A673 (cell line): ENCODE results near the gene ADAM19. TPM values are rescaled to one million over a fixed set of nuclear protein-coding genes. Genes with fewer than 3 reads are reported as not detected.

Experiments
- BruUV-seq: library from RNA; stranded (reverse); fragments of 400-500 nt; replicated peaks from 2 replicates; lab custom pipeline; 2021; lab: Mats Ljungman, UMichigan
- CTCF ChIA-PET: fragments of 300-600 bp; sonication (Branson Sonifier 250); formaldehyde crosslinking; loops from one replicate; lab custom pipeline; 2022; ENCODE audit warnings: antibody characterized with exemption; lab: Charles Lee
- POLR2A ChIA-PET: fragments of 300-600 bp; sonication (Branson Sonifier 250); formaldehyde crosslinking; loops from one replicate; lab custom pipeline; 2022; ENCODE audit warnings: antibody characterized with exemption; ENCODE audit not compliant: low non-redundant PET; lab: Charles Lee
- DNase-seq: peaks from one replicate; pipeline ENCODE4 v3.0.0-alpha.2; 2015; ENCODE audit warnings: low spot score
- H3K27ac ChIP-seq: fragments of 200-600 bp; sonication (generic); 2 replicates; pipeline ENCODE4 v1.5.1; 2016; ENCODE audit warnings: mixed run types, low read depth, mild to moderate bottlenecking, mixed read lengths, antibody characterized with exemption, low read length; ENCODE audit not compliant: poor library complexity, severe bottlenecking
- H3K27me3 ChIP-seq: fragments of 200-600 bp; sonication (generic); replicated peaks from 2 replicates; pipeline ENCODE4 v1.6.1; 2017; ENCODE audit warnings: mixed run types, low read depth, mild to moderate bottlenecking, mixed read lengths, antibody characterized with exemption, low read length; ENCODE audit not compliant: insufficient read depth, poor library complexity
- H3K36me3 ChIP-seq: fragments of 200-600 bp; sonication (generic); 2 replicates; pipeline ENCODE4 v1.6.1; 2016; ENCODE audit warnings: mixed run types, mild to moderate bottlenecking, mixed read lengths, antibody characterized with exemption, low read length; ENCODE audit not compliant: insufficient read depth, poor library complexity, severe bottlenecking
- H3K4me1 ChIP-seq: fragments of 200-600 bp; sonication (generic); 2 replicates; pipeline ENCODE4 v1.6.1; 2017; ENCODE audit warnings: mixed run types, mild to moderate bottlenecking, mixed read lengths, antibody characterized with exemption, low read length; ENCODE audit not compliant: insufficient read depth, poor library complexity, severe bottlenecking
- H3K4me3 ChIP-seq: fragments of 200-600 bp; sonication (generic); 2 replicates; pipeline ENCODE4 v1.5.1; 2016; ENCODE audit warnings: low read depth, mixed run types, mild to moderate bottlenecking, mixed read lengths, low read length; ENCODE audit not compliant: poor library complexity, severe bottlenecking
- H3K9me3 ChIP-seq: fragments of 200-600 bp; sonication (generic); 2 replicates; pipeline ENCODE4 v1.6.1; 2016; ENCODE audit warnings: mixed run types, low read depth, mild to moderate bottlenecking, mixed read lengths, antibody characterized with exemption, low read length; ENCODE audit not compliant: poor library complexity, severe bottlenecking
- EZH2 ChIP-seq: fragments of 200-600 bp; sonication (generic); IDR thresholded peaks from 2 replicates; pipeline ENCODE4 v1.6.1; 2017; ENCODE audit warnings: borderline replicate concordance, low read depth, mild to moderate bottlenecking, mixed read lengths, antibody characterized with exemption, low read length; ENCODE audit not compliant: poor library complexity, severe bottlenecking
- intact Hi-C: fragments of 100-400 bp; cut with micrococcal nuclease; formaldehyde crosslinking; loops from one replicate; pipeline ENCODE4 v1.10.0; 2022; ENCODE audit not compliant: unreplicated experiment
- total RNA-seq: library from RNA; stranded (reverse); gene quantifications from 2 replicates; pipeline ENCODE4 v1.2.3, GENCODE V29; 2021
- TF ChIP-seq, protein P1 (sequence below): fragments of 300-800, 200-600 bp; sonication (generic); conservative IDR thresholded peaks from 2 replicates; pipeline ENCODE4 v1.5.1; 2017; ENCODE audit warnings: low read depth, mild to moderate bottlenecking, antibody characterized with exemption, low read length, moderate library complexity, mixed read lengths

The ADAM19 gene
- total RNA-seq, 1 experiment from 2014 or later, result 1.7 TPM

DNA sequence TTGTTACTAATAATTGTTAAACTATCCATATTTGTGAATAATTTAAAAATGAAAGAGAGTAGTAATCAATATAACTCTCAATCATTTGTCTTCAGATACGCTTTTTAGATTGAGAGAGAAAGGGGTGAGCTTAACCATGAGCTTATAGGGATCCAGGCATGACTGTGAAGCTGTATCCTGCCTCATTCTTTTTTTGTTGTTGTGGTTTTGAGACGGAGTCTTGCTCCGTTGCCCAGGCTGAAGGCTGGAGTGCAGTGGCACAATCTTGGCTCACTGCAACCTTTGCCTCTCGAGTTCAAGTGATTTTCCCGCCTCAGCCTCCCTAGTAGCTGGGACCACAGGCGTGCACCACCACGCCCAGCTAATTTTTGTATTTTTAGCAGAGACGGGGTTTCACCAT, 71.5 kb downstream of the ADAM19 start:
- Histone ChIP-seq H3K27ac (no peak overlapping the region), H3K27me3 (no peaks in the 10 kb centered on the region), H3K4me1 (no peaks in the 10 kb centered on the region), H3K9me3 (no peaks in the 10 kb centered on the region), H3K4me3 (no peak overlapping the region), H3K36me3 (no peaks in the 10 kb centered on the region)
- no TSS peak for BruUV-seq
- intact Hi-C loops, result no loop called here
- ChIA-PET CTCF (no interaction called here), POLR2A (no interaction called here)
- TF ChIP-seq EZH2, result no peak
- DNase-seq, result no peak

DNA sequence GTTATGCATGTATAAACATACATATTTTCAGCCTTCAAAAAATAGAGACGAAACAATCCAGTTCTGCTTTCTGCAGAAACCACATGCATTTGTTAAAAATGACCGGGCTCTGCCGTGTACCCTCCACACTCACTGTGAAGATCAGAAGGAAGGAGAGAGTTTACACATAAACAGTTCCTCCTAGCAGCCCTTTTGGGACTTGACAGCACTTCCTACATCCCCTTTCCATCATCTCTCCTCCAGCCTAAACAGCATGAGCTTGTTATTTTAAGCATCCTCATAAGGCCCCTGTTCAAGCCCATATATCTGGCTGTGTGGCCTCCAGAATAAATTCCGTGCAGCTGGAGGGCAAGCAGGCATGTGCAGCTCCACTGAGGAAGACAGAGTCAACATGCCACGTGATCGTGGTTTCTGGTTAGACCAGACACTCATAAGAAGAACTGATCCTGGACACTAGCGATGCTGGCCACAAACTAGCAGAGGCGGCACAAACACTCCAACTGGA, 73.4 kb downstream of the ADAM19 start:
- intact Hi-C loops, result no loop called here
- no peak for DNase-seq

DNA sequence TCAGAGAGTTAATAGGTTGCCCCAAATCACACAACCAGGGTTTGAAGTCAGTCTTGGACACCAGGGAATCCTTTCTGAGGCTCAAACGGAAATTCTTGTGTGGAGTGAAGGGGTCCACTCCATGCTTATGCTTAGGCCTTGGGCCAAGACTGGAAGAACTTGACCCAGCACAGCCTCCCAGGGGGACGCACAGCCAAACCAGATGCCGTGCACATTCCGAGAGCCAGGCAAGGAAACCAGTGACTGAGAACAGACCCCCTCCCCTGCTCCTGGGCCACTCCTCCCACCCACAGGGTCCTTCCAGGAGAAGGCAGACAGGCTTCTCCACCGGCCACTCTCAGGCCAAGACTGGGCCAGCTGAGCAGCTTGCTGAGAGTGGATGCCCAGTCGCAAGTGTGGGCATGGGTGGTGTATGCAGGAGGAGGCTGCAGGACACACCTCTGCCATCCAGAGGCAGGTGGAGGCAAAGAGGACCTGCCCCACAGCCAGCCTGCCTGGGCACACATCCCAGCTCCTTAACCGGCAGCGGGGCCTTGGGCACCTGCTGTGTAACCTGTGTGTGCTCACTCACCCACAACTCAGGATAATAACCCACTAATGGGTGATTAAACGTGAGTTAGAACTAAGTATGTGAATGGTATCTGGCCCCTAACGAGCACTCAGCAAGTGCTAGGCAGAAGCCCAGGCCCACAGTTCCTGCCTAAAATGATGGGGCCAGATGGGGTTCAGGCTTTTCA, 77.5 kb downstream of the ADAM19 start:
- TF ChIP-seq, protein P1, sequence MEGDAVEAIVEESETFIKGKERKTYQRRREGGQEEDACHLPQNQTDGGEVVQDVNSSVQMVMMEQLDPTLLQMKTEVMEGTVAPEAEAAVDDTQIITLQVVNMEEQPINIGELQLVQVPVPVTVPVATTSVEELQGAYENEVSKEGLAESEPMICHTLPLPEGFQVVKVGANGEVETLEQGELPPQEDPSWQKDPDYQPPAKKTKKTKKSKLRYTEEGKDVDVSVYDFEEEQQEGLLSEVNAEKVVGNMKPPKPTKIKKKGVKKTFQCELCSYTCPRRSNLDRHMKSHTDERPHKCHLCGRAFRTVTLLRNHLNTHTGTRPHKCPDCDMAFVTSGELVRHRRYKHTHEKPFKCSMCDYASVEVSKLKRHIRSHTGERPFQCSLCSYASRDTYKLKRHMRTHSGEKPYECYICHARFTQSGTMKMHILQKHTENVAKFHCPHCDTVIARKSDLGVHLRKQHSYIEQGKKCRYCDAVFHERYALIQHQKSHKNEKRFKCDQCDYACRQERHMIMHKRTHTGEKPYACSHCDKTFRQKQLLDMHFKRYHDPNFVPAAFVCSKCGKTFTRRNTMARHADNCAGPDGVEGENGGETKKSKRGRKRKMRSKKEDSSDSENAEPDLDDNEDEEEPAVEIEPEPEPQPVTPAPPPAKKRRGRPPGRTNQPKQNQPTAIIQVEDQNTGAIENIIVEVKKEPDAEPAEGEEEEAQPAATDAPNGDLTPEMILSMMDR, result no peak
- TF ChIP-seq EZH2, result no peak
- Histone ChIP-seq H3K9me3 (no peaks in the 10 kb centered on the region), H3K4me3 (no peak overlapping the region), H3K36me3 (no peaks in the 10 kb centered on the region), H3K27ac (no peak overlapping the region), H3K4me1 (no peaks in the 10 kb centered on the region), H3K27me3 (no peaks in the 10 kb centered on the region)
- DNase-seq, result no peak
- intact Hi-C loops, result no loop called here
- POLR2A ChIA-PET, result no interaction called here
- no TSS peak for BruUV-seq
- CTCF ChIA-PET, result no interaction called here

More for the DNA sequence above, 73.4 kb downstream of the ADAM19 start:
- no peak overlapping the region for H3K4me3 ChIP-seq
- no peaks in the 10 kb centered on the region for H3K4me1 ChIP-seq
- no peak overlapping the region for H3K27ac ChIP-seq
- H3K9me3 ChIP-seq, result no peaks in the 10 kb centered on the region
- ChIA-PET CTCF (no interaction called here), POLR2A (no interaction called here)
- H3K36me3 ChIP-seq, result no peaks in the 10 kb centered on the region
- no peak for TF ChIP-seq EZH2
- TF ChIP-seq, protein P1, result no peak
- no TSS peak for BruUV-seq
- H3K27me3 ChIP-seq, result no peaks in the 10 kb centered on the region
